Breast epithelium (tissue), 3 donors: Measurements from ENCODE around the gene OR51B2.

Experiments used
- POLR2AphosphoS5 ChIP-seq, 3 donors: sonication (generic); formaldehyde crosslinking; IDR thresholded peaks; one replicate each; pipeline ENCODE4 v1.6.1; 2017; ENCODE audit warnings: antibody characterized with exemption in 3 of 3
- TF ChIP-seq, protein P1 (sequence below), 3 donors: fragments of 450-650 bp; IDR thresholded peaks; one replicate each; pipeline ENCODE4 v1.5.1; 2016 to 2017; ENCODE audit warnings: antibody characterized with exemption in 3 of 3, mild to moderate bottlenecking in 3 of 3, moderate library complexity in 3 of 3

DNA sequence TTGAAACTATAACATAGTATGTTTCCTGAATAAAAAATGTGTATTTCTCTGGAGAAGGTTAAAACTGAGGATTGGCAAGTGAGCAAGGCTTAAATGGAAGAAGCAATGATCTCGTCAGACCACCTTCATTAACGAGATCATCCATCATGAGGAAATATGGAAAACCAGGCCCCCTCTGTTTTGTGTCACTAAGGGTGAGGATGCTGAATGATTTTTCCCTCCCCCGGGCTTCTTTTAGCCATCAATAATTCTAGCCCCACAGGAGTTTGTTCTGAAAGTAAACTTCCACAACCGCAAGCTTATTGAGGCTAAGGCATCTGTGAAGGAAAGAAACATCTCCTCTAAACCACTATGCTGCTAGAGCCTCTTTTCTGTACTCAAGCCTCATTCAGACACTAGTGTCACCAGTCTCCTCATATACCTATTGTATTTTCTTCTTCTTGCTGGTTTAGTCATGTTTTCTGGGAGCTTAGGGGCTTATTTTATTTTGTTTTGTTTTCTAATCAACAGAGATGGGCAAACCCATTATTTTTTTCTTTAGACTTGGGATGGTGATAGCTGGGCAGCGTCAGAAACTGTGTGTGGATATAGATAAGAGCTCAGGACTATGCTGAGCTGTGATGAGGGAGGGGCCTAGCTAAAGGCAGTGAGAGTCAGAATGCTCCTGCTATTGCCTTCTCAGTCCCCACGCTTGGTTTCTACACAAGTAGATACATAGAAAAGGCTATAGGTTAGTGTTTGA, 48.6 kb downstream of the OR51B2 start:
- TF ChIP-seq, protein P1, sequence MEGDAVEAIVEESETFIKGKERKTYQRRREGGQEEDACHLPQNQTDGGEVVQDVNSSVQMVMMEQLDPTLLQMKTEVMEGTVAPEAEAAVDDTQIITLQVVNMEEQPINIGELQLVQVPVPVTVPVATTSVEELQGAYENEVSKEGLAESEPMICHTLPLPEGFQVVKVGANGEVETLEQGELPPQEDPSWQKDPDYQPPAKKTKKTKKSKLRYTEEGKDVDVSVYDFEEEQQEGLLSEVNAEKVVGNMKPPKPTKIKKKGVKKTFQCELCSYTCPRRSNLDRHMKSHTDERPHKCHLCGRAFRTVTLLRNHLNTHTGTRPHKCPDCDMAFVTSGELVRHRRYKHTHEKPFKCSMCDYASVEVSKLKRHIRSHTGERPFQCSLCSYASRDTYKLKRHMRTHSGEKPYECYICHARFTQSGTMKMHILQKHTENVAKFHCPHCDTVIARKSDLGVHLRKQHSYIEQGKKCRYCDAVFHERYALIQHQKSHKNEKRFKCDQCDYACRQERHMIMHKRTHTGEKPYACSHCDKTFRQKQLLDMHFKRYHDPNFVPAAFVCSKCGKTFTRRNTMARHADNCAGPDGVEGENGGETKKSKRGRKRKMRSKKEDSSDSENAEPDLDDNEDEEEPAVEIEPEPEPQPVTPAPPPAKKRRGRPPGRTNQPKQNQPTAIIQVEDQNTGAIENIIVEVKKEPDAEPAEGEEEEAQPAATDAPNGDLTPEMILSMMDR (IDR thresholded peaks at IDR 0.05), result no peak
- TF ChIP-seq POLR2AphosphoS5 (IDR thresholded peaks at IDR 0.05), result no peak
